Endothelial cell of umbilical vein (primary cell): ENCODE measurements around the gene FYN. TPM values are rescaled to one million over a fixed set of nuclear protein-coding genes. Genes with fewer than 3 reads are reported as not detected.

ENCODE experiments used
- BruUV-seq: library from RNA; stranded (reverse); fragments of 400-500 nt; replicated peaks from 2 replicates; lab custom pipeline; 2021; lab: Mats Ljungman, UMichigan
- CTCF ChIA-PET: fragments of 300-600, 350-600 bp; sonication (Branson Sonifier 250); formaldehyde crosslinking; loops from one replicate; lab custom pipeline; 2021; ENCODE audit warnings: antibody characterized with exemption, inconsistent platforms; lab: Charles Lee
- POLR2A ChIA-PET: fragments of 300-600, 350-600 bp; sonication (Branson Sonifier 250); formaldehyde crosslinking; loops from one replicate; lab custom pipeline; 2021; ENCODE audit warnings: antibody characterized with exemption, inconsistent platforms; lab: Charles Lee
- DNase-seq: peaks from one replicate; pipeline ENCODE4 v3.0.0-alpha.2; 2011; ENCODE audit warnings: low read depth, low spot score
- FAIRE-seq: peaks from 2 replicates; lab custom pipeline; 2011; peaks lifted over from hg19 to GRCh38; lab: Jason Lieb, UNC
- H2AFZ ChIP-seq: 2 replicates; pipeline ENCODE4 v1.6.0; 2012; ENCODE audit warnings: low read depth, low read length, control low read depth, inconsistent platforms
- H3K27ac ChIP-seq: 2 replicates; pipeline ENCODE4 v1.5.1; 2011; ENCODE audit warnings: low read depth, mild to moderate bottlenecking, control low read depth, low read length, moderate library complexity; ENCODE audit not compliant: insufficient read depth
- H3K27me3 ChIP-seq, 2 experiments: 2 replicates each; pipeline versions ENCODE4 v1.6.0 to v1.6.1; 2011; ENCODE audit warnings: low read length in 2 of 2, mixed read lengths in 1 of 2; ENCODE audit not compliant: control insufficient read depth in 2 of 2, insufficient read depth in 2 of 2
- H3K36me3 ChIP-seq, 2 experiments: 2 replicates in 1 of 2; 3 replicates in 1 of 2; pipeline ENCODE4 v1.5.1; 2011; ENCODE audit warnings: low read length in 2 of 2, mild to moderate bottlenecking in 1 of 2, moderate library complexity in 1 of 2; ENCODE audit not compliant: control insufficient read depth in 2 of 2, insufficient read depth in 2 of 2; ENCODE audit errors: extremely low read depth in 1 of 2
- H3K4me1 ChIP-seq: 3 replicates; pipeline ENCODE4 v1.5.1; 2011; ENCODE audit warnings: mild to moderate bottlenecking, low read length; ENCODE audit not compliant: control insufficient read depth, insufficient read depth; ENCODE audit errors: extremely low read depth
- H3K4me2 ChIP-seq: 2 replicates; pipeline ENCODE4 v1.6.1; 2011; ENCODE audit warnings: low read length, control low read depth, mixed read lengths; ENCODE audit not compliant: insufficient read depth
- H3K4me3 ChIP-seq, 3 experiments: fragments of 200-600 bp in 1 of 3; sonication (generic), shearing (Covaris generic) in 1 of 3; replicated peaks in 1 of 3; 2 replicates each; pipeline ENCODE4 v1.5.1; 2011 to 2016; ENCODE audit warnings: control low read depth in 3 of 3, low read length in 3 of 3, mild to moderate bottlenecking in 2 of 3, inconsistent platforms in 1 of 3, low read depth in 1 of 3, moderate library complexity in 1 of 3; ENCODE audit not compliant: insufficient read depth in 1 of 3
- H3K79me2 ChIP-seq: 2 replicates; pipeline ENCODE4 v1.6.0; 2012; ENCODE audit warnings: low read length, inconsistent platforms; ENCODE audit not compliant: control insufficient read depth, insufficient read depth
- H3K9ac ChIP-seq: replicated peaks from 2 replicates; pipeline ENCODE3; 2011; ENCODE audit warnings: low read length, control low read depth; ENCODE audit not compliant: insufficient read depth; ENCODE audit errors: extremely low read depth
- H3K9me1 ChIP-seq: replicated peaks from 3 replicates; pipeline ENCODE4 v1.6.0; 2011; ENCODE audit warnings: mild to moderate bottlenecking, low read length; ENCODE audit not compliant: control insufficient read depth, insufficient read depth; ENCODE audit errors: extremely low read depth
- H3K9me3 ChIP-seq: replicated peaks from 2 replicates; pipeline ENCODE4 v1.5.1; 2012; ENCODE audit warnings: low read length, inconsistent platforms; ENCODE audit not compliant: control insufficient read depth, insufficient read depth
- H4K20me1 ChIP-seq: replicated peaks from 2 replicates; pipeline ENCODE3; 2011; ENCODE audit warnings: mild to moderate bottlenecking, low read length; ENCODE audit not compliant: control insufficient read depth, insufficient read depth; ENCODE audit errors: extremely low read depth
- CTCF ChIP-seq, 2 donors: IDR thresholded peaks; 1 replicate in 1 of 2; 2 replicates in 1 of 2; pipeline ENCODE4 v1.5.1; 2011; ENCODE audit warnings: low read length in 2 of 2, mild to moderate bottlenecking in 2 of 2, moderate library complexity in 2 of 2, control low read depth in 1 of 2, inconsistent platforms in 1 of 2, low read depth in 1 of 2; ENCODE audit not compliant: insufficient read depth in 1 of 2; ENCODE audit errors: extremely low read depth in 1 of 2
- FOS ChIP-seq: IDR thresholded peaks from 2 replicates; pipeline ENCODE4 v1.6.1; 2011; ENCODE audit warnings: mild to moderate bottlenecking, low read length, moderate library complexity, borderline replicate concordance; ENCODE audit not compliant: insufficient read depth
- JUN ChIP-seq: IDR thresholded peaks from 2 replicates; pipeline ENCODE4 v1.6.1; 2011; ENCODE audit warnings: borderline replicate concordance, low read depth; ENCODE audit not compliant: insufficient read length, insufficient read depth
- MAX ChIP-seq: IDR thresholded peaks from 2 replicates; pipeline ENCODE4 v1.6.1; 2011; ENCODE audit not compliant: insufficient read depth, insufficient read length
- POLR2A ChIP-seq: IDR thresholded peaks from 2 replicates; pipeline ENCODE4 v1.6.1; 2012; ENCODE audit warnings: low read depth, mild to moderate bottlenecking, control low read depth, low read length
- POLR2AphosphoS5 ChIP-seq: IDR thresholded peaks from 2 replicates; pipeline ENCODE4 v1.6.1; 2012; ENCODE audit warnings: low read depth, mild to moderate bottlenecking, control low read depth, low read length, moderate library complexity; ENCODE audit not compliant: insufficient read depth
- dilution Hi-C: fragments of 300-500 bp; cut with MboI; formaldehyde crosslinking; loops from one replicate; pipeline ENCODE4 v1.15.0; 2019; ENCODE audit warnings: low sequenced_read_pairs; ENCODE audit not compliant: extremely low pct_ligation_motif_present
- intact Hi-C: fragments of 100-400 bp; cut with micrococcal nuclease; formaldehyde crosslinking; loops from one replicate; pipeline ENCODE4 v1.10.0; 2022
- polyA plus RNA-seq, 4 experiments: library from polyadenylated mRNA; depleted of rRNA in 3 of 4; stranded (reverse) in 3 of 4; unstranded in 1 of 4; fragments of >200 nt; gene quantifications; 2 replicates each; pipeline versions ENCODE4 v1.2.1 to v1.2.3, GENCODE V29; 2011 to 2012; ENCODE audit warnings: missing spikeins in 1 of 4
- total RNA-seq: library from RNA; stranded (reverse); gene quantifications from 2 replicates; pipeline ENCODE4 v1.2.3, GENCODE V29; 2021

FYN gene
- total and polyA plus RNA-seq, 2 donors (not counting 3 experiments of a cell fraction or from before 2014, with no cell fraction given) = 69.0 to 143 TPM

GRCh38 chr6:111657146-111657545, 216.1 kb downstream of the FYN start:
- Histone ChIP-seq H3K4me3 (no peak overlapping the region), H3K4me2 (peak overlapping the region; percentile 9), H3K27ac (peak overlapping the region; percentile 60), H3K9me3 (no peaks in the 10 kb centered on the region), H3K36me3 (peaks cover 2% of the 10 kb centered on the region in 2 experiments), H4K20me1 (no peaks in the 10 kb centered on the region), H3K4me1 (peaks cover 19% of the 10 kb centered on the region), H3K27me3 (no peaks in the 10 kb centered on the region), H3K9me1 (no peaks in the 10 kb centered on the region), H3K79me2 (no peaks in the 10 kb centered on the region), H2AFZ (no peak overlapping the region), H3K9ac (peak overlapping the region; percentile 17)
- POLR2A ChIA-PET = no interaction called here
- CTCF ChIA-PET = no interaction called here
- dilution Hi-C loops (no loop called here), intact Hi-C loops (no loop called here)
- no peak for TF ChIP-seq MAX
- TF ChIP-seq FOS = peak; percentile 71
- peak; percentile 24 for TF ChIP-seq POLR2AphosphoS5
- peak; percentile 74 for TF ChIP-seq JUN
- peak; percentile 77 for DNase-seq
- no TSS peak for BruUV-seq
- FAIRE-seq = peak; percentile 90

- Histone ChIP-seq H3K4me1 (peaks cover 19% of the 10 kb centered on the region), H3K79me2 (no peaks in the 10 kb centered on the region), H3K4me3 (no peak overlapping the region), H2AFZ (no peak overlapping the region), H3K4me2 (no peak overlapping the region), H3K36me3 (no peaks in the 10 kb centered on the region), H3K9me1 (no peaks in the 10 kb centered on the region), H3K9ac (no peak overlapping the region), H4K20me1 (no peaks in the 10 kb centered on the region), H3K9me3 (no peaks in the 10 kb centered on the region), H3K27me3 (no peaks in the 10 kb centered on the region), H3K27ac (no peak overlapping the region)
- intact Hi-C loops (no loop called here), dilution Hi-C loops (no loop called here)
- no peak for FAIRE-seq
- no TSS peak for BruUV-seq
- ChIA-PET CTCF (no interaction called here), POLR2A (no interaction called here)
- TF ChIP-seq POLR2A = no peak
- no peak for TF ChIP-seq CTCF (IDR thresholded peaks at IDR 0.05; ENCODE audit: extremely low read depth in 1 of 2, insufficient read depth in 1 of 2, low read depth in 1 of 2, low read length in 2 of 2)
- no peak for DNase-seq
Observed at GRCh38 chr6:111653979-111654378, 219.3 kb downstream of the FYN start.
